ENCODE measurements around the gene ASMT.

The ASMT gene

GRCh38 chrX:1582686-1583437 lies 32.0 kb upstream of the ASMT start:
- TF ChIP-seq LEF1 (IDR thresholded peaks at IDR 0.05; ENCODE audit: borderline replicate concordance): no peak
- TF ChIP-seq CTBP1 (IDR thresholded peaks at IDR 0.05; ENCODE audit: borderline replicate concordance): no peak
- TF ChIP-seq FOXM1 (IDR thresholded peaks at IDR 0.05; ENCODE audit: borderline replicate concordance): no peak
- TF ChIP-seq ZNF384 (IDR thresholded peaks at IDR 0.05): no peak
- no peak for TF ChIP-seq L3MBTL2 (conservative IDR thresholded peaks at IDR 0.05)
- TF ChIP-seq, protein P1, sequence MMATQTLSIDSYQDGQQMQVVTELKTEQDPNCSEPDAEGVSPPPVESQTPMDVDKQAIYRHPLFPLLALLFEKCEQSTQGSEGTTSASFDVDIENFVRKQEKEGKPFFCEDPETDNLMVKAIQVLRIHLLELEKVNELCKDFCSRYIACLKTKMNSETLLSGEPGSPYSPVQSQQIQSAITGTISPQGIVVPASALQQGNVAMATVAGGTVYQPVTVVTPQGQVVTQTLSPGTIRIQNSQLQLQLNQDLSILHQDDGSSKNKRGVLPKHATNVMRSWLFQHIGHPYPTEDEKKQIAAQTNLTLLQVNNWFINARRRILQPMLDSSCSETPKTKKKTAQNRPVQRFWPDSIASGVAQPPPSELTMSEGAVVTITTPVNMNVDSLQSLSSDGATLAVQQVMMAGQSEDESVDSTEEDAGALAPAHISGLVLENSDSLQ (IDR thresholded peaks at IDR 0.05): no peak
- no peak for TF ChIP-seq SP1 (IDR thresholded peaks at IDR 0.05)
- TF ChIP-seq SUZ12 (IDR thresholded peaks at IDR 0.05): no peak
- no peak for TF ChIP-seq BHLHE40 (IDR thresholded peaks at IDR 0.05; ENCODE audit: borderline replicate concordance)
- CTCF ChIA-PET: no interaction called here
- POLR2A ChIA-PET: no interaction called here
- DNase-seq (ENCODE audit: extremely low spot score): no peak

- ChIA-PET CTCF (no interaction called here), POLR2A (no interaction called here)
- TF ChIP-seq HDGF (IDR thresholded peaks at IDR 0.05; ENCODE audit: borderline replicate concordance) (no peak), SUZ12 (IDR thresholded peaks at IDR 0.05) (no peak), ELF4 (IDR thresholded peaks at IDR 0.05) (no peak), L3MBTL2 (conservative IDR thresholded peaks at IDR 0.05) (no peak)
- no peak for DNase-seq (ENCODE audit: extremely low spot score)
Observed at GRCh38 chrX:1584237-1585011, 30.4 kb upstream of the ASMT start.

DNA sequence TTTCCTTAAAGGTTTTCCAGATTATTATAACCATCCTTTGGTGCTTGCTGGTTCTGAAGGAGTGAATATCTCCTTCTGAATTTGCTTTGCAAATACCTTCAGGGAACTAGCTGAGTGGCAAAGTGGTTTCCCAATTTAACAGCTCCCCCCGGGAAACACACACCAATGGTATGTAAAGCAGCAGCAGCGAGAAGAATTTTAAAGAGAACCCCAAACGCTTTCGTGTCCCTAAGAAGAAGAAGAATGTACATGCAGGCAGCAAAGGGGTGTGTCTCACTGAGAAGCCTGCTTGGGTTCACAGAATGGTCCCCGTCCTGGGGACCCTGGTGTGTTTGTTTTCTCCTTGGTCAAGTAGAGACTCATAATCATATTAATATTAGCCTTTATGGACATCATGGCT lies 27.7 kb upstream of the ASMT start:
- no peak for TF ChIP-seq SUZ12 (IDR thresholded peaks at IDR 0.05)
- no peak for TF ChIP-seq BHLHE40 (IDR thresholded peaks at IDR 0.05; ENCODE audit: borderline replicate concordance)
- TF ChIP-seq FOXK2 (IDR thresholded peaks at IDR 0.05): no peak
- TF ChIP-seq FOXM1 (IDR thresholded peaks at IDR 0.05; ENCODE audit: borderline replicate concordance): no peak
- TF ChIP-seq L3MBTL2 (conservative IDR thresholded peaks at IDR 0.05): no peak
- TF ChIP-seq ELF4 (IDR thresholded peaks at IDR 0.05): no peak
- no peak for TF ChIP-seq FOXA1 (IDR thresholded peaks at IDR 0.05)
- TF ChIP-seq ZNF384 (IDR thresholded peaks at IDR 0.05): no peak
- TF ChIP-seq HDGF (IDR thresholded peaks at IDR 0.05; ENCODE audit: borderline replicate concordance): no peak
- no peak for TF ChIP-seq LEF1 (IDR thresholded peaks at IDR 0.05; ENCODE audit: borderline replicate concordance)
- no peak for TF ChIP-seq ARNT (IDR thresholded peaks at IDR 0.05)
- no peak for TF ChIP-seq CTBP1 (IDR thresholded peaks at IDR 0.05; ENCODE audit: borderline replicate concordance)
- no peak for TF ChIP-seq SP1 (IDR thresholded peaks at IDR 0.05)
- no peak for TF ChIP-seq NFRKB (IDR thresholded peaks at IDR 0.05)
- TF ChIP-seq, protein P1 (IDR thresholded peaks at IDR 0.05): no peak
- TF ChIP-seq TARDBP (IDR thresholded peaks at IDR 0.05): no peak
- ChIA-PET CTCF (no interaction called here), POLR2A (no interaction called here)
- no peak for DNase-seq (ENCODE audit: extremely low spot score)

GRCh38 chrX:1589356-1590130 lies 25.3 kb upstream of the ASMT start:
- DNase-seq (ENCODE audit: extremely low spot score): no peak
- CTCF ChIA-PET: no interaction called here
- TF ChIP-seq SUZ12 (IDR thresholded peaks at IDR 0.05) (no peak), LEF1 (IDR thresholded peaks at IDR 0.05; ENCODE audit: borderline replicate concordance) (no peak), FOXK2 (IDR thresholded peaks at IDR 0.05) (no peak), CTBP1 (IDR thresholded peaks at IDR 0.05; ENCODE audit: borderline replicate concordance) (no peak), NFRKB (IDR thresholded peaks at IDR 0.05) (no peak), SP1 (IDR thresholded peaks at IDR 0.05) (no peak), HDGF (IDR thresholded peaks at IDR 0.05; ENCODE audit: borderline replicate concordance) (no peak), TARDBP (IDR thresholded peaks at IDR 0.05) (no peak), FOXM1 (IDR thresholded peaks at IDR 0.05; ENCODE audit: borderline replicate concordance) (no peak), FOXA1 (IDR thresholded peaks at IDR 0.05) (no peak), L3MBTL2 (conservative IDR thresholded peaks at IDR 0.05) (no peak), ARNT (IDR thresholded peaks at IDR 0.05) (no peak), ZNF384 (IDR thresholded peaks at IDR 0.05) (no peak), BHLHE40 (IDR thresholded peaks at IDR 0.05; ENCODE audit: borderline replicate concordance) (no peak)
- TF ChIP-seq, protein P1 (IDR thresholded peaks at IDR 0.05): no peak
- POLR2A ChIA-PET: no interaction called here

DNA sequence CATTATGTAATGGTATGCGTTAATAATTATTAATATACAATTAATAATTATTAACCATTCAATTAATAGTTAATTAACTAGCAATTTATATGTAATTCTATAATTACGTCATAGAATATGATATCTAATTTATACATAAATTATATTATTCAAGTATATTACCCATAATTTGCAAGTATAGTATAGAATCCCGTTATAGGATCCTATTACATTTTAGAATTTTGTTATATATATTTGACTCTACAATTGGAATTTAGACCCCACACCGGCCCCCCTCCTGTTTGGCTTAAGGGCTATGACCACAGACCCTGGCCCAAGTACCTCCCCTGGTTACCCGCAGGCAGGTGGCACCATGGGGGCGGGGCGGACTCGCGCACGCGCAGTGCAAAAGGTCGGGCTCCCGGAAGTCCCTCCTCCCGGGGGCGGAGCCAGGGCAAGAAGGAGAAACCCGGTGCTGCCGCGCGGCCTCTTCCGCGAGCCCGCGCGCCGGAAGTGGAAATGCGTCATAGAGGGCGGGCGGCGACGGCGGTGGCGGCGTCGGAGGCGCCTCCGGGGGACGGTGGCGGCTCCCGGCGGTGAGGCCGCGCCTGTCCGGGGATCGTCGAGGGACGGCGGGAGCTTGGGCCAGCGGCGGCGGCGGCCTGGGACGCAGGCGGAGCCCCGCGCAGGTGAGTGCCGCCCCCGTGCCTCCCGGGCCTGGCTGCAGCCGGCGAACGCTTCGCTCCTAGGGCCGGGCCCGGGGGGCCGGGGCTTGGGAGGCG lies 23.6 kb upstream of the ASMT start, which contains the start of gene AKAP17A:
Gene AKAP17A, plus strand, starts transcription at position 503 of the 761 bp plus-strand sequence. CDS start 1,859 bp downstream, outside the sequence.
- ChIA-PET CTCF (no interaction called here), POLR2A (no interaction called here)
- TF ChIP-seq NFRKB (IDR thresholded peaks at IDR 0.05) (no peak), ELF4 (IDR thresholded peaks at IDR 0.05) (peak; percentile 79)
- DNase-seq (ENCODE audit: extremely low spot score): peak; percentile 98
